DOHH2 (cell line): Measurements from ENCODE around the gene MMRN2.

Experiments used
- EZH2phosphoT487 ChIP-seq: fragments of 200-600 bp; sonication (generic); IDR thresholded peaks from 2 replicates; pipeline ENCODE4 v1.6.1; 2017; ENCODE audit warnings: borderline replicate concordance, mild to moderate bottlenecking, antibody characterized with exemption, low read length, moderate library complexity, mixed read lengths
- TF ChIP-seq, protein P1 (sequence below): fragments of 200-600 bp; sonication (generic); IDR thresholded peaks from one replicate; pipeline ENCODE4 v1.5.1; 2014; ENCODE audit warnings: antibody characterized with exemption, mild to moderate bottlenecking, low read depth, low read length; ENCODE audit not compliant: poor library complexity, severe bottlenecking

DNA sequence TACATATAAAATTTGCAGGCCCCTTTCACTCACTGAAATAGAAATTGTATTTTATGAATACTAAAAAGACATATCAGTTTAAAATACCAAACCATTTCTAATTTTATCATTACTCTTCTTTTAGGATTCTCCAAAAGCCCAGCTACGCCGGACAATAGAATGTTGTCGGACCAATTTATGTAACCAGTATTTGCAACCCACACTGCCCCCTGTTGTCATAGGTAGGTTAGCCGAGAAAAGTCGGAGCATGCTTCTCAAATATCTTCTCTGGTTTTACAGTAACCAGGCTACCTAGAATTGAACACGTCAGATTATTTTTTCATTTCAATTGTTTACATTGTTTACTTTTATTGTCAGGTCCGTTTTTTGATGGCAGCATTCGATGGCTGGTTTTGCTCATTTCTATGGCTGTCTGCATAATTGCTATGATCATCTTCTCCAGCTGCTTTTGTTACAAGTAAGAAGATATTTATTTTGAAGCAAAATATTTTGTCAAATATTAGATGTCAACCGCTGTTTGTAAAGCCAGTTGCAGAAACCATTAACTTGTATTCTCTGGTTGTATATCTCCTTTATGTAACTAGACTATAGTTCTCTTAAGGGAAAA, 57.6 kb downstream of the MMRN2 start:
- TF ChIP-seq, protein P1, sequence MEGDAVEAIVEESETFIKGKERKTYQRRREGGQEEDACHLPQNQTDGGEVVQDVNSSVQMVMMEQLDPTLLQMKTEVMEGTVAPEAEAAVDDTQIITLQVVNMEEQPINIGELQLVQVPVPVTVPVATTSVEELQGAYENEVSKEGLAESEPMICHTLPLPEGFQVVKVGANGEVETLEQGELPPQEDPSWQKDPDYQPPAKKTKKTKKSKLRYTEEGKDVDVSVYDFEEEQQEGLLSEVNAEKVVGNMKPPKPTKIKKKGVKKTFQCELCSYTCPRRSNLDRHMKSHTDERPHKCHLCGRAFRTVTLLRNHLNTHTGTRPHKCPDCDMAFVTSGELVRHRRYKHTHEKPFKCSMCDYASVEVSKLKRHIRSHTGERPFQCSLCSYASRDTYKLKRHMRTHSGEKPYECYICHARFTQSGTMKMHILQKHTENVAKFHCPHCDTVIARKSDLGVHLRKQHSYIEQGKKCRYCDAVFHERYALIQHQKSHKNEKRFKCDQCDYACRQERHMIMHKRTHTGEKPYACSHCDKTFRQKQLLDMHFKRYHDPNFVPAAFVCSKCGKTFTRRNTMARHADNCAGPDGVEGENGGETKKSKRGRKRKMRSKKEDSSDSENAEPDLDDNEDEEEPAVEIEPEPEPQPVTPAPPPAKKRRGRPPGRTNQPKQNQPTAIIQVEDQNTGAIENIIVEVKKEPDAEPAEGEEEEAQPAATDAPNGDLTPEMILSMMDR, result peak; percentile 58
- no peak for TF ChIP-seq EZH2phosphoT487
